Transverse colon (tissue), 4 donors: ENCODE data around the gene ARIH1. TPM values are rescaled to one million over a fixed set of nuclear protein-coding genes. Genes with fewer than 3 reads are reported as not detected.

Experiments
- DNase-seq: peaks from one replicate; pipeline ENCODE4 v3.0.0-alpha.2; 2019
- H3K27ac ChIP-seq, 4 donors: fragments of 200-600 bp; sonication (generic); 2 replicates each; pipeline ENCODE4 v1.5.1; 2016 to 2018; ENCODE audit warnings: inconsistent platforms in 4 of 4
- H3K27me3 ChIP-seq: fragments of 200-600 bp; sonication (generic); 2 replicates; pipeline ENCODE4 v1.5.1; 2017; ENCODE audit warnings: inconsistent platforms
- H3K36me3 ChIP-seq, 4 donors: fragments of 200-600 bp; sonication (generic); 2 replicates each; pipeline ENCODE4 v1.5.1; 2017 to 2019; ENCODE audit warnings: inconsistent platforms in 4 of 4
- H3K4me1 ChIP-seq, 4 donors: fragments of 200-600 bp; sonication (generic); 2 replicates each; pipeline ENCODE4 v1.5.1; 2017 to 2020; ENCODE audit warnings: inconsistent platforms in 4 of 4
- H3K4me3 ChIP-seq, 4 donors: fragments of 200-600 bp; sonication (generic); 1 replicate in 1 of 4; 2 replicates in 3 of 4; pipeline versions ENCODE4 v1.5.1 to v1.6.1; 2017 to 2019; ENCODE audit warnings: inconsistent platforms in 4 of 4
- H3K9me3 ChIP-seq, 2 donors: fragments of 200-600 bp; sonication (generic); 2 replicates each; pipeline ENCODE4 v1.5.1; 2017 to 2019; ENCODE audit warnings: inconsistent platforms in 2 of 2
- EP300 ChIP-seq: sonication (generic); formaldehyde crosslinking; IDR thresholded peaks from one replicate; pipeline ENCODE4 v1.6.1; 2017; ENCODE audit warnings: antibody characterized with exemption, low read depth
- POLR2A ChIP-seq: fragments of 450-650 bp; IDR thresholded peaks from one replicate; pipeline ENCODE4 v1.6.1; 2016; ENCODE audit warnings: antibody characterized with exemption, mild to moderate bottlenecking, moderate library complexity
- POLR2AphosphoS5 ChIP-seq, 3 donors: sonication (generic); formaldehyde crosslinking; IDR thresholded peaks; one replicate each; pipeline ENCODE4 v1.6.1; 2016; ENCODE audit warnings: antibody characterized with exemption in 3 of 3
- WGBS, 2 donors: methylation state at CpG; one replicate each; pipeline ENCODE4 v1.1.5; 2018; ENCODE audit warnings: low coverage in 1 of 2; 5-methylcytosine and 5-hydroxymethylcytosine counted together
- in situ Hi-C, 4 donors: fragments of 200-750 bp; cut with MboI; loops; one replicate each; pipeline versions ENCODE4 v1.15.0 to v1.15.1; 2017; ENCODE audit warnings: low sequenced_read_pairs in 3 of 4, low pct_ligation_motif_present in 1 of 4, low pct_unique_long_range_greater_than_20kb in 1 of 4
- intact Hi-C: fragments of 100-400 bp; cut with DNase I; formaldehyde crosslinking; loops from one replicate; pipeline ENCODE4 v1.15.1; 2023; ENCODE audit warnings: low total_unique reads
- total RNA-seq, 4 donors: library from RNA; depleted of rRNA; stranded (reverse); fragments of >200 nt; gene quantifications; one replicate each; pipeline ENCODE4 v1.1.0, GENCODE V29; 2016
- TF ChIP-seq, protein P1 (sequence below), 5 experiments: fragments of 200-600 bp in 3 of 5; fragments of 450-650 bp in 2 of 5; sonication (generic) in 3 of 5; IDR thresholded peaks; 1 replicate in 2 of 5; 2 replicates in 3 of 5; pipeline ENCODE4 v1.5.1; 2016 to 2017; ENCODE audit warnings: antibody characterized with exemption in 5 of 5, inconsistent platforms in 3 of 5, mild to moderate bottlenecking in 2 of 5, moderate library complexity in 1 of 5

ARIH1 gene
- total RNA-seq, 4 donors from 2014 or later: 15.7 to 108 (median 53.1) TPM

- in situ Hi-C loops: loop anchor here in 1 of 4 donors (10.0 kb wide), 1 partner anchor 83 kb away; no protein-coding TSS in a partner anchor
- H3K27ac ChIP-seq: no peak overlapping the region
- 87 to 88% methylated on average over 1 to 2 of the region's 2 CpGs for WGBS, 2 donors
Observed at GRCh38 chr15:72592097-72592496, 118.0 kb downstream of the ARIH1 start.

DNA sequence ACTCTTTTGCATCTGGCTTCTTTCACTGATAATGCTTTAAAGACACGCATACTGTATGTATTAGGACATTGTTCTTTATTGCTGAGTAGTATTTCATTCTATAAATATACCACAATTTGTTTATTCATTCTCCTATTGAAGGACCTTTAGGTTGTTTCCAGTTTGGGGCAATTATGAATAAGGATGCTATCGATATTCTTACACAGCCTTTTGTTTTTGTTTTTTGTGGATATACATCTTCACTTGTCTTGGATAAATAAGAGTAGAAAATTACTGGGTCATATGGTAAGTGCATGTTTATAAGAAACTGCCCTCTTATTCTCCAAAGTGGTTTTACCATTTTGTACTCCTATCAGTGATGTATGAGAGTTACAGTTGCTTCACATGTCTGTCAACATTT is 118.5 kb downstream of the ARIH1 start:
- no peaks in the 10 kb centered on the region for H3K9me3 ChIP-seq
- 86 to 90% methylated on average over 2 of the region's 2 CpGs for WGBS, 2 donors
- no peak overlapping the region for H3K4me3 ChIP-seq
- no peaks in the 10 kb centered on the region for H3K27me3 ChIP-seq
- no peak for DNase-seq
- no peak overlapping the region for H3K27ac ChIP-seq
- in situ Hi-C loops (loop anchor here in 1 of 4 donors (10.0 kb wide), 1 partner anchor 82 kb away; no protein-coding TSS in a partner anchor), intact Hi-C loops (no loop called here)
- no peaks in the 10 kb centered on the region for H3K4me1 ChIP-seq
- TF ChIP-seq EP300 (no peak), POLR2AphosphoS5 (IDR thresholded peaks at IDR 0.05) (no peak), POLR2A (no peak)
- TF ChIP-seq, protein P1, sequence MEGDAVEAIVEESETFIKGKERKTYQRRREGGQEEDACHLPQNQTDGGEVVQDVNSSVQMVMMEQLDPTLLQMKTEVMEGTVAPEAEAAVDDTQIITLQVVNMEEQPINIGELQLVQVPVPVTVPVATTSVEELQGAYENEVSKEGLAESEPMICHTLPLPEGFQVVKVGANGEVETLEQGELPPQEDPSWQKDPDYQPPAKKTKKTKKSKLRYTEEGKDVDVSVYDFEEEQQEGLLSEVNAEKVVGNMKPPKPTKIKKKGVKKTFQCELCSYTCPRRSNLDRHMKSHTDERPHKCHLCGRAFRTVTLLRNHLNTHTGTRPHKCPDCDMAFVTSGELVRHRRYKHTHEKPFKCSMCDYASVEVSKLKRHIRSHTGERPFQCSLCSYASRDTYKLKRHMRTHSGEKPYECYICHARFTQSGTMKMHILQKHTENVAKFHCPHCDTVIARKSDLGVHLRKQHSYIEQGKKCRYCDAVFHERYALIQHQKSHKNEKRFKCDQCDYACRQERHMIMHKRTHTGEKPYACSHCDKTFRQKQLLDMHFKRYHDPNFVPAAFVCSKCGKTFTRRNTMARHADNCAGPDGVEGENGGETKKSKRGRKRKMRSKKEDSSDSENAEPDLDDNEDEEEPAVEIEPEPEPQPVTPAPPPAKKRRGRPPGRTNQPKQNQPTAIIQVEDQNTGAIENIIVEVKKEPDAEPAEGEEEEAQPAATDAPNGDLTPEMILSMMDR (IDR thresholded peaks at IDR 0.05): no peak
- no peaks in the 10 kb centered on the region for H3K36me3 ChIP-seq

More at GRCh38 chr15:72592097-72592496, 118.0 kb downstream of the ARIH1 start:
- TF ChIP-seq POLR2AphosphoS5 (IDR thresholded peaks at IDR 0.05) (no peak), POLR2A (no peak), EP300 (no peak)
- TF ChIP-seq, protein P1 (IDR thresholded peaks at IDR 0.05): no peak
- H3K27me3 ChIP-seq: no peaks in the 10 kb centered on the region
- no peaks in the 10 kb centered on the region for H3K36me3 ChIP-seq
- H3K4me1 ChIP-seq: no peaks in the 10 kb centered on the region
- H3K4me3 ChIP-seq: no peak overlapping the region
- DNase-seq: no peak
- intact Hi-C loops: no loop called here
- no peaks in the 10 kb centered on the region for H3K9me3 ChIP-seq

DNA sequence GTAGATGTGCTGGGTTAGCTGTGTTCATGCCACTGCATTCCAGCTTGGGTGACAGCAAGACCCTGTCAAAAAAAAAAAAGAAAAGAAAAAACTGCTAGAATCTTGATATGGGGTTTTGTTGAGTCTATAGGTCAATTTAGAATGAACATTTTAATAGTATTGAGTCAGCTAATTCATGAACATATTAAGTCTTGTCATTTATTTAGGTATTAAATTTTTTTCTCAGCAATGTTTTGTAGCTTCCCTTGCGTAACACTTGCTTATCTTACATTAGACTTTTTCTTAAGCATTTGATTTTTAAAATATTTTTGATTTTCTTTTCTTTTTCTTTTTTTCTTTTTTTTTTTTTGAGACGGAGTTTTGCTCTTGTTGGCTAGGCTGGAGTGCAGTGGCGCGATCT is 119.7 kb downstream of the ARIH1 start:
- Histone ChIP-seq H3K4me3 (no peak overlapping the region), H3K27ac (no peak overlapping the region), H3K36me3 (no peaks in the 10 kb centered on the region), H3K9me3 (no peaks in the 10 kb centered on the region), H3K4me1 (no peaks in the 10 kb centered on the region), H3K27me3 (no peaks in the 10 kb centered on the region)
- no peak for TF ChIP-seq POLR2A
- TF ChIP-seq, protein P1 (IDR thresholded peaks at IDR 0.05): no peak
- TF ChIP-seq POLR2AphosphoS5 (IDR thresholded peaks at IDR 0.05): no peak
- no peak for TF ChIP-seq EP300
- no peak for DNase-seq
- intact Hi-C loops: no loop called here
- in situ Hi-C loops: loop anchor here in 1 of 4 donors (10.0 kb wide), 1 partner anchor 81 kb away; no protein-coding TSS in a partner anchor
- WGBS, 2 donors: 92 to 95% methylated on average over 3 to 4 of the region's 4 CpGs

GRCh38 chr15:72599855-72600464 is 125.8 kb downstream of the ARIH1 start:
- Histone ChIP-seq H3K9me3 (no peaks in the 10 kb centered on the region), H3K27me3 (no peaks in the 10 kb centered on the region), H3K4me1 (no peaks in the 10 kb centered on the region), H3K36me3 (no peaks in the 10 kb centered on the region), H3K27ac (no peak overlapping the region), H3K4me3 (no peak overlapping the region)
- no peak for TF ChIP-seq EP300
- TF ChIP-seq, protein P1 (IDR thresholded peaks at IDR 0.05): peak; percentile 47 to 56 (median 54)
- intact Hi-C loops: no loop called here
- DNase-seq: no peak
- WGBS, 2 donors: 4 to 7% methylated on average over 2 of the region's 2 CpGs
- in situ Hi-C loops: loop anchor here in 1 of 4 donors (10.0 kb wide), 1 partner anchor 75 kb away; no protein-coding TSS in a partner anchor
